ENCODE data around the gene NHLH1.
A peak's percentile ranks its signal among the peaks of the same experiment; 100 is the strongest.

Gene NHLH1

DNA sequence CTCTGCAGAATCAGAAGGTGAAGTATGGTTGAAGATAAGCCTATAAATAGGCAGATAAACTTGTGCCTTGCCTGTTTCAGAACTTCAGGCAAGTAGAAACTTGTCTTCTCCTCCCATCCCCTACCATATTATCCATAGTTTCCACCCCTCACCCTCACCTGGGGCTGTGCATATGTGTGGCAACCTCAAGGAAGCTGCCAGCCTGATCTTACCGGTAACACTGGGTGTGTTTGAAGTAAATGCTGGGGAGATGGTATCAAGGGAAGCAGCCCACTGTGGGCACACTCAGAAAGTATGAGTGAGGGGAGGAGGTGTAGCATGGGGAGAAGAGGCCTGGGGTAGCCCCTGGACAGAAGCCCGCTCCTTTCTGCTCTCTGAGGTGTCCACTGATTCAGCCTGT is 48.0 kb downstream of the NHLH1 start:
- DNase-seq (ENCODE audit: low read depth in 1 of 2, low spot score in 1 of 2): no peak
- TF ChIP-seq SPI1 (IDR thresholded peaks at IDR 0.05; ENCODE audit: borderline replicate concordance, low read depth): no peak
- no peak for TF ChIP-seq REST (IDR thresholded peaks at IDR 0.05; ENCODE audit: insufficient replicate concordance, low read depth)
- no peak for TF ChIP-seq POLR2AphosphoS5 (IDR thresholded peaks at IDR 0.05; ENCODE audit: low read depth)
- TF ChIP-seq GABPA (IDR thresholded peaks at IDR 0.05; ENCODE audit: low read depth): no peak
- TF ChIP-seq CTCF (IDR thresholded peaks at IDR 0.05; ENCODE audit: insufficient read depth, low read length): no peak
- Histone ChIP-seq H3K27ac (replicated peaks) (no peak overlapping the region), H3K4me3 (replicated peaks; ENCODE audit: insufficient read depth, low read length) (no peak overlapping the region), H3K27me3 (ENCODE audit: insufficient read depth, poor library complexity, severe bottlenecking) (peaks cover 2% of the 10 kb centered on the region)

- Histone ChIP-seq H3K27me3 (ENCODE audit: insufficient read depth, poor library complexity, severe bottlenecking) (peaks cover 2% of the 10 kb centered on the region), H3K4me3 (replicated peaks; ENCODE audit: insufficient read depth, low read length) (no peak overlapping the region), H3K27ac (replicated peaks) (no peak overlapping the region)
- TF ChIP-seq REST (IDR thresholded peaks at IDR 0.05; ENCODE audit: insufficient replicate concordance, low read depth): no peak
- TF ChIP-seq SPI1 (IDR thresholded peaks at IDR 0.05; ENCODE audit: borderline replicate concordance, low read depth): no peak
- TF ChIP-seq GABPA (IDR thresholded peaks at IDR 0.05; ENCODE audit: low read depth): no peak
- TF ChIP-seq CTCF (IDR thresholded peaks at IDR 0.05; ENCODE audit: insufficient read depth, low read length): no peak
- no peak for TF ChIP-seq POLR2AphosphoS5 (IDR thresholded peaks at IDR 0.05; ENCODE audit: low read depth)
- DNase-seq (ENCODE audit: low read depth in 1 of 2, low spot score in 1 of 2): no peak
Observed at GRCh38 chr1:160415696-160416290, 48.9 kb downstream of the NHLH1 start.

- Histone ChIP-seq H3K4me3 (replicated peaks; ENCODE audit: insufficient read depth, low read length) (no peak overlapping the region), H3K27ac (replicated peaks) (no peak overlapping the region), H3K27me3 (ENCODE audit: insufficient read depth, poor library complexity, severe bottlenecking) (peaks cover 2% of the 10 kb centered on the region)
- peak in 1 of 2 experiments; percentile 9 for DNase-seq (ENCODE audit: low read depth in 1 of 2, low spot score in 1 of 2)
- TF ChIP-seq CTCF (IDR thresholded peaks at IDR 0.05; ENCODE audit: insufficient read depth, low read length) (peak; percentile 3), REST (IDR thresholded peaks at IDR 0.05; ENCODE audit: insufficient replicate concordance, low read depth) (no peak), SPI1 (IDR thresholded peaks at IDR 0.05; ENCODE audit: borderline replicate concordance, low read depth) (no peak), POLR2AphosphoS5 (IDR thresholded peaks at IDR 0.05; ENCODE audit: low read depth) (no peak), GABPA (IDR thresholded peaks at IDR 0.05; ENCODE audit: low read depth) (no peak)
Observed at GRCh38 chr1:160416369-160416768, 49.5 kb downstream of the NHLH1 start.

Data from HL-60 (cell line).